K562 (cell line): ENCODE measurements around the gene ATAD5. TPM values are rescaled to one million over a fixed set of nuclear protein-coding genes. Genes with fewer than 3 reads are reported as not detected.

Experiments used
- BHLHE40 ChIP-seq: IDR thresholded peaks from 2 replicates; pipeline ENCODE4 v1.6.1; 2011; ENCODE audit warnings: low read length, improper control_type of control experiment
- C11orf30 ChIP-seq: fragments of 450-650 bp; IDR thresholded peaks from 2 replicates; pipeline ENCODE4 v1.6.1; 2016; ENCODE audit warnings: low read depth, mild to moderate bottlenecking
- CC2D1A ChIP-seq: fragments of 450-650 bp; IDR thresholded peaks from 2 replicates; pipeline ENCODE4 v1.6.1; 2017; ENCODE audit warnings: mild to moderate bottlenecking
- CTBP1 ChIP-seq: fragments of 450-650 bp; IDR thresholded peaks from 2 replicates; pipeline ENCODE4 v1.6.1; 2016; ENCODE audit warnings: borderline replicate concordance
- GATAD2A ChIP-seq: fragments of 450-650 bp; IDR thresholded peaks from 2 replicates; pipeline ENCODE4 v1.6.1; 2017
- GTF2F1 ChIP-seq: IDR thresholded peaks from 2 replicates; pipeline ENCODE4 v1.6.1; 2011; ENCODE audit warnings: low read depth, low read length, improper control_type of control experiment
- HCFC1 ChIP-seq: IDR thresholded peaks from 2 replicates; pipeline ENCODE4 v1.6.1; 2012; ENCODE audit warnings: low read depth, low read length, improper control_type of control experiment
- KAT2B ChIP-seq: IDR thresholded peaks from one replicate; pipeline ENCODE4 v1.6.1; 2012; ENCODE audit warnings: low read depth, mild to moderate bottlenecking, control low read depth, inconsistent platforms, low read length, moderate library complexity
- KLF6 ChIP-seq: fragments of 250-450 bp; sonication (Bioruptor Pico); IDR thresholded peaks from 2 replicates; pipeline ENCODE4 v1.4.0; 2020; ENCODE audit warnings: mild to moderate bottlenecking, moderate library complexity, borderline replicate concordance
- POLR2B ChIP-seq: fragments of 450-650 bp; IDR thresholded peaks from 2 replicates; pipeline ENCODE4 v1.6.1; 2018; ENCODE audit warnings: low read depth; ENCODE audit not compliant: partially characterized antibody
- SMARCE1 ChIP-seq: fragments of 450-650 bp; IDR thresholded peaks from 2 replicates; pipeline ENCODE4 v1.7.1; 2016; ENCODE audit warnings: mild to moderate bottlenecking
- SMC3 ChIP-seq: conservative IDR thresholded peaks from 2 replicates; pipeline ENCODE4 v1.6.1; 2011; ENCODE audit warnings: low read depth, low read length, improper control_type of control experiment; ENCODE audit not compliant: insufficient read depth
- TBP ChIP-seq: optimal IDR thresholded peaks from 2 replicates; pipeline ENCODE3; 2011; ENCODE audit warnings: low read depth, low read length, improper control_type of control experiment
- TEAD1 ChIP-seq, 2 experiments: fragments of 450-650 bp in 1 of 2; sonication (generic) in 1 of 2; formaldehyde crosslinking; IDR thresholded peaks; 2 replicates each; pipeline versions ENCODE4 v1.4.0 to v1.8.0; 2020 to 2022; ENCODE audit warnings: mild to moderate bottlenecking in 2 of 2, missing genetic modification reagents in 1 of 2
- TRIM24 ChIP-seq, 2 experiments: fragments of 450-650 bp; IDR thresholded peaks; 2 replicates each; pipeline ENCODE4 v1.6.1; 2016
- ZFP30 ChIP-seq: fragments of 250-450 bp; sonication (Bioruptor Pico); IDR thresholded peaks from 2 replicates; pipeline ENCODE4 v1.8.0; 2022; ENCODE audit warnings: moderate library complexity, mild to moderate bottlenecking, inconsistent platforms, borderline replicate concordance
- ZNF197 ChIP-seq: fragments of 200-800 bp; sonication (Bioruptor generic); IDR thresholded peaks from 2 replicates; pipeline ENCODE4 v1.6.1; 2016; ENCODE audit warnings: low read depth, missing genetic modification characterization, missing compliant biosample characterization
- ZNF586 ChIP-seq: fragments of 450-650 bp; formaldehyde crosslinking; conservative IDR thresholded peaks from 2 replicates; pipeline ENCODE4 v1.4.0; 2020; ENCODE audit warnings: mild to moderate bottlenecking, moderate library complexity
- polyA plus RNA-seq, 8 experiments: library from polyadenylated mRNA; depleted of rRNA in 4 of 8; stranded (reverse) in 5 of 8; unstranded in 3 of 8; fragments of >200 nt; fragmentation: Nextera tagmentation in 2 of 8; fragmentation: Illumina TruSeq in 1 of 8; extraction: Ambion mirVana in 2 of 8; extraction: Trizol in 1 of 8; gene quantifications; 2 replicates each; pipeline versions ENCODE4 v1.2.1 to v1.2.3, GENCODE V29; 2011 to 2014; ENCODE audit warnings: inconsistent platforms in 1 of 8, missing spikeins in 1 of 8
- total RNA-seq, 7 experiments: library from RNA; depleted of rRNA in 6 of 7; stranded (reverse); fragments of >200 nt in 6 of 7; fragmentation: Illumina TruSeq in 2 of 7; extraction: Trizol in 2 of 7; gene quantifications; 2 replicates each; pipeline versions ENCODE4 v1.2.1 to v1.2.3, GENCODE V29; 2011 to 2021; ENCODE audit warnings: low replicate concordance in 1 of 7
- TF ChIP-seq, protein P1 (sequence below): fragments of 450-650 bp; IDR thresholded peaks from 2 replicates; pipeline ENCODE4 v1.6.1; 2014; ENCODE audit warnings: low read depth, mild to moderate bottlenecking, moderate library complexity, borderline replicate concordance
- TF ChIP-seq, protein P2 (sequence below): fragments of 250-450 bp; sonication (Bioruptor Pico); IDR thresholded peaks from 2 replicates; pipeline ENCODE4 v1.9.0; 2021; ENCODE audit warnings: mild to moderate bottlenecking, inconsistent platforms
- TF ChIP-seq, protein P3 (sequence below): IDR thresholded peaks from 2 replicates; pipeline ENCODE4 v1.6.1; 2012; ENCODE audit warnings: low read depth, low read length, improper control_type of control experiment, borderline replicate concordance
- TF ChIP-seq, protein P4 (sequence below): fragments of 450-650 bp; formaldehyde crosslinking; IDR thresholded peaks from 2 replicates; pipeline ENCODE4 v1.4.0; 2022; ENCODE audit warnings: missing genetic modification characterization

ATAD5 gene
- total and polyA plus RNA-seq, 9 of the 15 experiments (the other 6 are each of a cell fraction or from before 2014, with no cell fraction given), result 4.6 to 25.6 (median 19.5) TPM

DNA sequence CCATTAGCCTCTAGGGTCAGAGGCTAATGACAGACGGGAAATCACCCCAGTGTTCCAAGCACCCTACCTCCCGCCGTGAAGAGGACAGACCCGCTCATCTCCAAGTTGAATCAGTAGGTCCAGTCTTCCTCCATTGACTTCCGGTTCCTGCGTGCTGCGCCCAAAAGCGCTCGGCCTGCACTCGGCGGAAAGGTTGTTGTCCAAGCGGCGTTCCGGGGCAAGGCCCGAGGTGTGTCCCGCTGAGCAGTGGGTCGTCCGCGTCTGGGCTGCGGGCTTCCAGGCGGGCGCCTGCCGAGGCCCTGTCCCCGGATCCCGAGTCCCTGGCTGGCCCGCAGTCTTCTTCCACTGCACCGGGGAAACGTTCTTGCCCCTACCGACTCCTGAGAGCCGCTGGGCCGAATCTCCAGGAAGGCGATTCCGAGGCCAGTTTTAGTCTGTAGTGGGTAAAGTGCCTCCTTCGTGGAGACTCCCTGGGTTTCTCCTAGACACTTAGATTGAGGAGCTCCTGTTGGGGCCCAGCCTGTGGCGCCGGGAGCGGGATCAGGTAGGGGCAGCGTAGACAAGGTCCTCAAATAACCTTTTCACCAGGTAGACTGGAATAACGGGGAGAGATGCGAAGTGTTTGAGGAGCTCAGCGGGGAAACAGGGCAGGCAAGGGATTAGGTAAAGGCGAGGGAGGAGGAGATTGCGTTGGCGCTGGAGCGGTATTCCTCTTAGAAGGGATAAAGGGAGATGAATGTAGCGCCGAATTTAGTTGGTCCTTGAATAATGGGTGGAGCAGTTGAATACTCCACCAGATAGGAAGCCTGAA, 74.5 kb downstream of the ATAD5 start, which contains the start of gene TEFM (continued):
- peak; percentile 52; the same call in 1 of the 2 replicates for TF ChIP-seq BHLHE40
- TF ChIP-seq POLR2B, result peak; percentile 86
- TF ChIP-seq, protein P1, sequence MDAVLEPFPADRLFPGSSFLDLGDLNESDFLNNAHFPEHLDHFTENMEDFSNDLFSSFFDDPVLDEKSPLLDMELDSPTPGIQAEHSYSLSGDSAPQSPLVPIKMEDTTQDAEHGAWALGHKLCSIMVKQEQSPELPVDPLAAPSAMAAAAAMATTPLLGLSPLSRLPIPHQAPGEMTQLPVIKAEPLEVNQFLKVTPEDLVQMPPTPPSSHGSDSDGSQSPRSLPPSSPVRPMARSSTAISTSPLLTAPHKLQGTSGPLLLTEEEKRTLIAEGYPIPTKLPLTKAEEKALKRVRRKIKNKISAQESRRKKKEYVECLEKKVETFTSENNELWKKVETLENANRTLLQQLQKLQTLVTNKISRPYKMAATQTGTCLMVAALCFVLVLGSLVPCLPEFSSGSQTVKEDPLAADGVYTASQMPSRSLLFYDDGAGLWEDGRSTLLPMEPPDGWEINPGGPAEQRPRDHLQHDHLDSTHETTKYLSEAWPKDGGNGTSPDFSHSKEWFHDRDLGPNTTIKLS, result peak; percentile 68
- TF ChIP-seq, protein P2, sequence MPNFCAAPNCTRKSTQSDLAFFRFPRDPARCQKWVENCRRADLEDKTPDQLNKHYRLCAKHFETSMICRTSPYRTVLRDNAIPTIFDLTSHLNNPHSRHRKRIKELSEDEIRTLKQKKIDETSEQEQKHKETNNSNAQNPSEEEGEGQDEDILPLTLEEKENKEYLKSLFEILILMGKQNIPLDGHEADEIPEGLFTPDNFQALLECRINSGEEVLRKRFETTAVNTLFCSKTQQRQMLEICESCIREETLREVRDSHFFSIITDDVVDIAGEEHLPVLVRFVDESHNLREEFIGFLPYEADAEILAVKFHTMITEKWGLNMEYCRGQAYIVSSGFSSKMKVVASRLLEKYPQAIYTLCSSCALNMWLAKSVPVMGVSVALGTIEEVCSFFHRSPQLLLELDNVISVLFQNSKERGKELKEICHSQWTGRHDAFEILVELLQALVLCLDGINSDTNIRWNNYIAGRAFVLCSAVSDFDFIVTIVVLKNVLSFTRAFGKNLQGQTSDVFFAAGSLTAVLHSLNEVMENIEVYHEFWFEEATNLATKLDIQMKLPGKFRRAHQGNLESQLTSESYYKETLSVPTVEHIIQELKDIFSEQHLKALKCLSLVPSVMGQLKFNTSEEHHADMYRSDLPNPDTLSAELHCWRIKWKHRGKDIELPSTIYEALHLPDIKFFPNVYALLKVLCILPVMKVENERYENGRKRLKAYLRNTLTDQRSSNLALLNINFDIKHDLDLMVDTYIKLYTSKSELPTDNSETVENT, result peak; percentile 55; the same call in 1 of the 2 replicates
- TF ChIP-seq HCFC1, result peak; percentile 86
- TF ChIP-seq C11orf30, result peak; percentile 98
- TF ChIP-seq SMARCE1, result no peak
- TF ChIP-seq, protein P3, sequence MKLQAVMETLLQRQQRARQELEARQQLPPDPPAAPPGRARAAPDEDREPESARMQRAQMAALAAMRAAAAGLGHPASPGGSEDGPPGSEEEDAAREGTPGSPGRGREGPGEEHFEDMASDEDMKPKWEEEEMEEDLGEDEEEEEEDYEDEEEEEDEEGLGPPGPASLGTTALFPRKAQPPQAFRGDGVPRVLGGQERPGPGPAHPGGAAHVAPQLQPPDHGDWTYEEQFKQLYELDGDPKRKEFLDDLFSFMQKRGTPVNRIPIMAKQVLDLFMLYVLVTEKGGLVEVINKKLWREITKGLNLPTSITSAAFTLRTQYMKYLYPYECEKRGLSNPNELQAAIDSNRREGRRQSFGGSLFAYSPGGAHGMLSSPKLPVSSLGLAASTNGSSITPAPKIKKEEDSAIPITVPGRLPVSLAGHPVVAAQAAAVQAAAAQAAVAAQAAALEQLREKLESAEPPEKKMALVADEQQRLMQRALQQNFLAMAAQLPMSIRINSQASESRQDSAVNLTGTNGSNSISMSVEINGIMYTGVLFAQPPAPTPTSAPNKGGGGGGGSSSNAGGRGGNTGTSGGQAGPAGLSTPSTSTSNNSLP, result no peak
- TF ChIP-seq, protein P4, sequence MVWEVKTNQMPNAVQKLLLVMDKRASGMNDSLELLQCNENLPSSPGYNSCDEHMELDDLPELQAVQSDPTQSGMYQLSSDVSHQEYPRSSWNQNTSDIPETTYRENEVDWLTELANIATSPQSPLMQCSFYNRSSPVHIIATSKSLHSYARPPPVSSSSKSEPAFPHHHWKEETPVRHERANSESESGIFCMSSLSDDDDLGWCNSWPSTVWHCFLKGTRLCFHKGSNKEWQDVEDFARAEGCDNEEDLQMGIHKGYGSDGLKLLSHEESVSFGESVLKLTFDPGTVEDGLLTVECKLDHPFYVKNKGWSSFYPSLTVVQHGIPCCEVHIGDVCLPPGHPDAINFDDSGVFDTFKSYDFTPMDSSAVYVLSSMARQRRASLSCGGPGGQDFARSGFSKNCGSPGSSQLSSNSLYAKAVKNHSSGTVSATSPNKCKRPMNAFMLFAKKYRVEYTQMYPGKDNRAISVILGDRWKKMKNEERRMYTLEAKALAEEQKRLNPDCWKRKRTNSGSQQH, result no peak
- TF ChIP-seq TEAD1 (CRISPR knock-in tag; IDR thresholded peaks at IDR 0.05), result 0 out of 4 replicates have a peak, but pooled peaks of 1 of the 2 experiments have one; percentile 63
- TF ChIP-seq KLF6 (CRISPR knock-in tag), result peak; percentile 80; the same call in 1 of the 2 replicates
- 0 out of 2 replicates have a peak, but pooled peaks have one; percentile 28 for TF ChIP-seq SMC3
- TF ChIP-seq TBP, result peak; percentile 91
- no peak for TF ChIP-seq GATAD2A
- TF ChIP-seq CTBP1, result peak; percentile 85
- no peak for TF ChIP-seq KAT2B
- peak in 1 of 2 experiments; percentile 99; a peak in 2 of 4 replicates for TF ChIP-seq TRIM24 (IDR thresholded peaks at IDR 0.05)
- TF ChIP-seq ZNF197, result no peak
- no peak for TF ChIP-seq ZNF586 (CRISPR knock-in tag)
- TF ChIP-seq GTF2F1, result 0 out of 2 replicates have a peak, but pooled peaks have one; percentile 62
- no peak for TF ChIP-seq CC2D1A
- no peak for TF ChIP-seq ZFP30 (CRISPR knock-in tag)
